NCI-H2196 (cell line): ENCODE results near the gene CDK14.
"Not testable (repeated sequence)": the region's sequence is repeated elsewhere in the genome, so short reads cannot be mapped to it uniquely, and the experiment has no call there.

Experiments
- DNase-seq: peaks from one replicate; lab custom pipeline; 2025; ENCODE audit not compliant: unreplicated experiment; lab: John Stamatoyannopoulos, UW

CDK14 gene

GRCh38 chr7:90713628-90714027 lies 117.5 kb downstream of the CDK14 start:
- no peak for DNase-seq

GRCh38 chr7:90715067-90715466 lies 118.9 kb downstream of the CDK14 start:
- DNase-seq, result no peak

- DNase-seq, result peak; percentile 51
Observed at GRCh38 chr7:90717296-90718060, 121.4 kb downstream of the CDK14 start.

GRCh38 chr7:90719155-90719554 lies 123.0 kb downstream of the CDK14 start:
- DNase-seq, result no peak

- DNase-seq, result no peak
Observed at GRCh38 chr7:90720984-90721760, 125.1 kb downstream of the CDK14 start.

GRCh38 chr7:90721869-90722431 lies 125.8 kb downstream of the CDK14 start:
- DNase-seq, result no peak

- no peak for DNase-seq
Observed at GRCh38 chr7:90723233-90723632, 127.1 kb downstream of the CDK14 start.

- DNase-seq, result no peak
Observed at GRCh38 chr7:90723866-90724265, 127.7 kb downstream of the CDK14 start.

- DNase-seq, result no peak
Observed at GRCh38 chr7:90726120-90726519, 130.0 kb downstream of the CDK14 start.

GRCh38 chr7:90726623-90727022 lies 130.5 kb downstream of the CDK14 start:
- no peak for DNase-seq

- no peak for DNase-seq
Observed at GRCh38 chr7:90727412-90727811, 131.3 kb downstream of the CDK14 start.

- no peak for DNase-seq
Observed at GRCh38 chr7:90728568-90728967, 132.4 kb downstream of the CDK14 start.

GRCh38 chr7:90735611-90736280 lies 139.6 kb downstream of the CDK14 start:
- DNase-seq, result not testable (repeated sequence)

GRCh38 chr7:90736316-90736715 lies 140.2 kb downstream of the CDK14 start:
- no peak for DNase-seq

GRCh38 chr7:90736968-90737939 lies 141.1 kb downstream of the CDK14 start:
- DNase-seq, result no peak

GRCh38 chr7:90738249-90738648 lies 142.1 kb downstream of the CDK14 start:
- no peak for DNase-seq

GRCh38 chr7:90739716-90740115 lies 143.6 kb downstream of the CDK14 start:
- DNase-seq, result no peak

GRCh38 chr7:90740386-90740785 lies 144.3 kb downstream of the CDK14 start:
- DNase-seq, result no peak

- no peak for DNase-seq
Observed at GRCh38 chr7:90743626-90744025, 147.5 kb downstream of the CDK14 start.

- DNase-seq, result no peak
Observed at GRCh38 chr7:90747516-90747915, 151.4 kb downstream of the CDK14 start.
